ENCODE results near the gene GPC5.

GPC5 gene

GRCh38 chr13:92177966-92178365, 779.5 kb downstream of the GPC5 start:
- Histone ChIP-seq H3K27me3 (ENCODE audit: control insufficient read depth in 1 of 2, insufficient read depth in 1 of 2, low read length in 2 of 2) (no peaks in the 10 kb centered on the region), H3K4me1 (ENCODE audit: control insufficient read depth, insufficient read depth, low read depth, low read length) (no peaks in the 10 kb centered on the region), H3K4me3 (ENCODE audit: insufficient read depth in 1 of 2, low read depth in 1 of 2, low read length in 2 of 2) (no peak overlapping the region), H2AFZ (ENCODE audit: low read depth, low read length) (no peak overlapping the region), H3K14ac (ENCODE audit: low read length in 2 of 2) (no peak overlapping the region), H3K4ac (ENCODE audit: low read depth in 1 of 2, low read length in 2 of 2) (no peak overlapping the region), H2BK12ac (ENCODE audit: low read length in 2 of 2) (no peak overlapping the region), H4K8ac (ENCODE audit: low read length) (no peak overlapping the region), H3K4me2 (ENCODE audit: low read length, poor library complexity, severe bottlenecking) (no peak overlapping the region), H2BK120ac (ENCODE audit: low read depth, low read length) (no peak overlapping the region), H4K91ac (ENCODE audit: low read length) (no peak overlapping the region), H3K79me1 (replicated peaks; ENCODE audit: low read length, poor library complexity, severe bottlenecking) (no peaks in the 10 kb centered on the region), H3K23ac (ENCODE audit: low read length in 2 of 2) (no peak overlapping the region), H3K9ac (ENCODE audit: low read length) (no peak overlapping the region), H2AK5ac (ENCODE audit: low read length, severe bottlenecking) (no peak overlapping the region), H3K36me3 (ENCODE audit: control insufficient read depth in 1 of 2, insufficient read depth in 2 of 2, low read depth in 1 of 2, low read length in 2 of 2) (no peaks in the 10 kb centered on the region), H3K18ac (ENCODE audit: low read depth in 1 of 2, low read length in 2 of 2) (no peak overlapping the region), H2BK5ac (ENCODE audit: low read depth, low read length, poor library complexity, severe bottlenecking) (no peak overlapping the region), H3K9me3 (ENCODE audit: control insufficient read depth, low read length) (no peaks in the 10 kb centered on the region), H3K27ac (ENCODE audit: low read length, poor library complexity, severe bottlenecking) (no peak overlapping the region), H2BK15ac (ENCODE audit: low read depth, poor library complexity, severe bottlenecking) (no peak overlapping the region)
- WGBS = 93% methylated on average over 5 of the region's 5 CpGs
- DNase-seq = no peak

GRCh38 chr13:92179223-92179622, 780.8 kb downstream of the GPC5 start:
- Histone ChIP-seq H3K27ac (ENCODE audit: low read length, poor library complexity, severe bottlenecking) (no peak overlapping the region), H2BK5ac (ENCODE audit: low read depth, low read length, poor library complexity, severe bottlenecking) (no peak overlapping the region), H3K4me3 (ENCODE audit: insufficient read depth in 1 of 2, low read depth in 1 of 2, low read length in 2 of 2) (no peak overlapping the region), H2BK15ac (ENCODE audit: low read depth, poor library complexity, severe bottlenecking) (no peak overlapping the region), H2BK12ac (ENCODE audit: low read length in 2 of 2) (no peak overlapping the region), H4K91ac (ENCODE audit: low read length) (no peak overlapping the region), H3K79me1 (replicated peaks; ENCODE audit: low read length, poor library complexity, severe bottlenecking) (no peaks in the 10 kb centered on the region), H3K4ac (ENCODE audit: low read depth in 1 of 2, low read length in 2 of 2) (no peak overlapping the region), H3K14ac (ENCODE audit: low read length in 2 of 2) (no peak overlapping the region), H3K4me1 (ENCODE audit: control insufficient read depth, insufficient read depth, low read depth, low read length) (no peaks in the 10 kb centered on the region), H3K36me3 (ENCODE audit: control insufficient read depth in 1 of 2, insufficient read depth in 2 of 2, low read depth in 1 of 2, low read length in 2 of 2) (no peaks in the 10 kb centered on the region), H3K18ac (ENCODE audit: low read depth in 1 of 2, low read length in 2 of 2) (no peak overlapping the region), H3K4me2 (ENCODE audit: low read length, poor library complexity, severe bottlenecking) (no peak overlapping the region), H3K9me3 (ENCODE audit: control insufficient read depth, low read length) (no peaks in the 10 kb centered on the region), H3K23ac (ENCODE audit: low read length in 2 of 2) (no peak overlapping the region), H2AK5ac (ENCODE audit: low read length, severe bottlenecking) (no peak overlapping the region), H3K9ac (ENCODE audit: low read length) (no peak overlapping the region), H4K8ac (ENCODE audit: low read length) (no peak overlapping the region), H2AFZ (ENCODE audit: low read depth, low read length) (no peak overlapping the region), H3K27me3 (ENCODE audit: control insufficient read depth in 1 of 2, insufficient read depth in 1 of 2, low read length in 2 of 2) (no peaks in the 10 kb centered on the region), H2BK120ac (ENCODE audit: low read depth, low read length) (no peak overlapping the region)
- 81% methylated on average over 1 of the region's 1 CpG for WGBS
- DNase-seq = no peak

DNA sequence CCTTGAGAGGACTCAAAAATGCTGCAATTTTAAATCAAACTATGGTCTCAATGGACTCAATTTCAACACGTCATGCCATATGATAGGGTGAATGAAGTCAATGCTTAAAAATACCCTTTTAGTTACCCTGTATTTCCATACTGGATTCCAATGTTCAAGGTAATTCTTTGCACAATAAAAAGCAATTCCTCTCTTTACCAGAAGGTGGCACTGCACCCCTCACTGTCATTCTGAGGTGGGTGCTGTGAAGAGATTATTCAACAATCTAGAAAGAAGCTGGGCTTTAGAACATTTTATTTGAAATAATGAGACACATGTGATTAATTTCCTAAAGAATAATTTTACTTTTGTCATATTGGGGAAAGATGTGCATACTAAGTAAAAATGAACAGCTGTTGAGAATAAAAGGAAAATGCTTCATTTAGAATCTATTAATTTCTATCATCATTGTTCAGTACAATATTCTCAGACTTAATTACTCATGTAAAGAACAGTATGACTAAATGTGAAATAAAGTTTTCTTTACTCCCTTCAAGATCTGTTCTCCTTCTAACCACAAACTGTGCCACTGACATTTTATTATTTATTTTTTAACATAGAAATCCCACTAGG, 789.1 kb downstream of the GPC5 start:
- Histone ChIP-seq H3K9ac (ENCODE audit: low read length) (peak overlapping the region; percentile 7), H2BK5ac (ENCODE audit: low read depth, low read length, poor library complexity, severe bottlenecking) (no peak overlapping the region), H3K4me1 (ENCODE audit: control insufficient read depth, insufficient read depth, low read depth, low read length) (no peaks in the 10 kb centered on the region), H2BK12ac (ENCODE audit: low read length in 2 of 2) (no peak overlapping the region), H3K27ac (ENCODE audit: low read length, poor library complexity, severe bottlenecking) (no peak overlapping the region), H3K14ac (ENCODE audit: low read length in 2 of 2) (no peak overlapping the region), H2AFZ (ENCODE audit: low read depth, low read length) (no peak overlapping the region), H3K9me3 (ENCODE audit: control insufficient read depth, low read length) (peaks cover 24% of the 10 kb centered on the region), H3K27me3 (ENCODE audit: control insufficient read depth in 1 of 2, insufficient read depth in 1 of 2, low read length in 2 of 2) (no peaks in the 10 kb centered on the region), H4K8ac (ENCODE audit: low read length) (no peak overlapping the region), H3K79me1 (replicated peaks; ENCODE audit: low read length, poor library complexity, severe bottlenecking) (no peaks in the 10 kb centered on the region), H3K4ac (ENCODE audit: low read depth in 1 of 2, low read length in 2 of 2) (no peak overlapping the region), H2BK120ac (ENCODE audit: low read depth, low read length) (no peak overlapping the region), H3K18ac (ENCODE audit: low read depth in 1 of 2, low read length in 2 of 2) (no peak overlapping the region), H4K91ac (ENCODE audit: low read length) (no peak overlapping the region), H2BK15ac (ENCODE audit: low read depth, poor library complexity, severe bottlenecking) (no peak overlapping the region), H3K36me3 (ENCODE audit: control insufficient read depth in 1 of 2, insufficient read depth in 2 of 2, low read depth in 1 of 2, low read length in 2 of 2) (no peaks in the 10 kb centered on the region), H3K23ac (ENCODE audit: low read length in 2 of 2) (no peak overlapping the region), H2AK5ac (ENCODE audit: low read length, severe bottlenecking) (no peak overlapping the region), H3K4me2 (ENCODE audit: low read length, poor library complexity, severe bottlenecking) (no peak overlapping the region), H3K4me3 (ENCODE audit: insufficient read depth in 1 of 2, low read depth in 1 of 2, low read length in 2 of 2) (no peak overlapping the region)
- no CpG with 5 or more reads among the region's 1 CpG for WGBS
- peak; percentile 58 for DNase-seq

GRCh38 chr13:92188574-92188973, 790.2 kb downstream of the GPC5 start:
- Histone ChIP-seq H2BK12ac (ENCODE audit: low read length in 2 of 2) (no peak overlapping the region), H3K27ac (ENCODE audit: low read length, poor library complexity, severe bottlenecking) (no peak overlapping the region), H3K4me3 (ENCODE audit: insufficient read depth in 1 of 2, low read depth in 1 of 2, low read length in 2 of 2) (no peak overlapping the region), H4K91ac (ENCODE audit: low read length) (no peak overlapping the region), H3K4me1 (ENCODE audit: control insufficient read depth, insufficient read depth, low read depth, low read length) (no peaks in the 10 kb centered on the region), H3K9ac (ENCODE audit: low read length) (no peak overlapping the region), H2BK120ac (ENCODE audit: low read depth, low read length) (no peak overlapping the region), H3K4me2 (ENCODE audit: low read length, poor library complexity, severe bottlenecking) (no peak overlapping the region), H2AK5ac (ENCODE audit: low read length, severe bottlenecking) (no peak overlapping the region), H3K36me3 (ENCODE audit: control insufficient read depth in 1 of 2, insufficient read depth in 2 of 2, low read depth in 1 of 2, low read length in 2 of 2) (no peaks in the 10 kb centered on the region), H2BK5ac (ENCODE audit: low read depth, low read length, poor library complexity, severe bottlenecking) (no peak overlapping the region), H3K14ac (ENCODE audit: low read length in 2 of 2) (no peak overlapping the region), H3K18ac (ENCODE audit: low read depth in 1 of 2, low read length in 2 of 2) (no peak overlapping the region), H3K27me3 (ENCODE audit: control insufficient read depth in 1 of 2, insufficient read depth in 1 of 2, low read length in 2 of 2) (no peaks in the 10 kb centered on the region), H2BK15ac (ENCODE audit: low read depth, poor library complexity, severe bottlenecking) (no peak overlapping the region), H3K4ac (ENCODE audit: low read depth in 1 of 2, low read length in 2 of 2) (no peak overlapping the region), H3K23ac (ENCODE audit: low read length in 2 of 2) (no peak overlapping the region), H3K79me1 (replicated peaks; ENCODE audit: low read length, poor library complexity, severe bottlenecking) (no peaks in the 10 kb centered on the region), H3K9me3 (ENCODE audit: control insufficient read depth, low read length) (peaks cover 24% of the 10 kb centered on the region), H2AFZ (ENCODE audit: low read depth, low read length) (no peak overlapping the region), H4K8ac (ENCODE audit: low read length) (no peak overlapping the region)
- DNase-seq = no peak
- 100% methylated on average over 1 of the region's 2 CpGs for WGBS
